Measurements from ENCODE around the gene RARA. TPM values are rescaled to one million over a fixed set of nuclear protein-coding genes. Genes with fewer than 3 reads are reported as not detected.

The RARA gene
- polyA plus RNA-seq, 1 experiment: 6.5 TPM

DNA sequence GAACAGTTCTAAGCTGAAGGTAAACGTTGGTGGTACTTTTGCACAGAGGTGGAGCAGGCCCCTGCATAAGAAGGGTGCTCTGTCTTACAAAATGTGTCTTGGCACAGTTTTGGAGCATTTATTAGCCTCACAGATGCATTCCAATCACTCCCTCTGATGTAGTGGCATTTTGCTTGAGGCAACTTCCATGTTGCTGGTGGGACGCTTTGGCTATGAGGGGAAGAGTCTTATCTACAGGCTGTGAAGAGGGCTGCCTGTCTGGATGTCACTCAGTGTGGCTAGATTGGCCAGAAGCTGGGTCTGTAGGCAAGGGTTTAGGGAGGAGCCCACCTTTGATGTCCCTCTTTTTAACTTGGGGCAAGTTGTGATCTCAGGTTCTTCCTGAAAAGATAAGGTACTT, 2.6 kb upstream of the RARA start:
- DNase-seq (ENCODE audit: low read depth): no peak
- Histone ChIP-seq H3K27me3 (ENCODE audit: control insufficient read depth, insufficient read depth, low read length) (no peaks in the 10 kb centered on the region), H3K36me3 (ENCODE audit: control insufficient read depth, insufficient read depth, low read length) (no peaks in the 10 kb centered on the region), H3K4me3 (ENCODE audit: low read depth, low read length) (no peak overlapping the region)
- ChIA-PET CTCF (interaction anchor here (0.9 to 30.6 kb wide), 3 partner anchors 12 to 250 kb away, joined by 3 to 762 read pairs (median 115); partner anchors contain the start of gene GJD3), POLR2A (interaction anchor here (1.2 kb wide), 1 partner anchor 13 kb away, joined by 7 read pairs; no protein-coding TSS in a partner anchor)
- TF ChIP-seq, protein P1, sequence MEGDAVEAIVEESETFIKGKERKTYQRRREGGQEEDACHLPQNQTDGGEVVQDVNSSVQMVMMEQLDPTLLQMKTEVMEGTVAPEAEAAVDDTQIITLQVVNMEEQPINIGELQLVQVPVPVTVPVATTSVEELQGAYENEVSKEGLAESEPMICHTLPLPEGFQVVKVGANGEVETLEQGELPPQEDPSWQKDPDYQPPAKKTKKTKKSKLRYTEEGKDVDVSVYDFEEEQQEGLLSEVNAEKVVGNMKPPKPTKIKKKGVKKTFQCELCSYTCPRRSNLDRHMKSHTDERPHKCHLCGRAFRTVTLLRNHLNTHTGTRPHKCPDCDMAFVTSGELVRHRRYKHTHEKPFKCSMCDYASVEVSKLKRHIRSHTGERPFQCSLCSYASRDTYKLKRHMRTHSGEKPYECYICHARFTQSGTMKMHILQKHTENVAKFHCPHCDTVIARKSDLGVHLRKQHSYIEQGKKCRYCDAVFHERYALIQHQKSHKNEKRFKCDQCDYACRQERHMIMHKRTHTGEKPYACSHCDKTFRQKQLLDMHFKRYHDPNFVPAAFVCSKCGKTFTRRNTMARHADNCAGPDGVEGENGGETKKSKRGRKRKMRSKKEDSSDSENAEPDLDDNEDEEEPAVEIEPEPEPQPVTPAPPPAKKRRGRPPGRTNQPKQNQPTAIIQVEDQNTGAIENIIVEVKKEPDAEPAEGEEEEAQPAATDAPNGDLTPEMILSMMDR (IDR thresholded peaks at IDR 0.05; ENCODE audit: insufficient read depth, low read depth, low read length): no peak

DNA sequence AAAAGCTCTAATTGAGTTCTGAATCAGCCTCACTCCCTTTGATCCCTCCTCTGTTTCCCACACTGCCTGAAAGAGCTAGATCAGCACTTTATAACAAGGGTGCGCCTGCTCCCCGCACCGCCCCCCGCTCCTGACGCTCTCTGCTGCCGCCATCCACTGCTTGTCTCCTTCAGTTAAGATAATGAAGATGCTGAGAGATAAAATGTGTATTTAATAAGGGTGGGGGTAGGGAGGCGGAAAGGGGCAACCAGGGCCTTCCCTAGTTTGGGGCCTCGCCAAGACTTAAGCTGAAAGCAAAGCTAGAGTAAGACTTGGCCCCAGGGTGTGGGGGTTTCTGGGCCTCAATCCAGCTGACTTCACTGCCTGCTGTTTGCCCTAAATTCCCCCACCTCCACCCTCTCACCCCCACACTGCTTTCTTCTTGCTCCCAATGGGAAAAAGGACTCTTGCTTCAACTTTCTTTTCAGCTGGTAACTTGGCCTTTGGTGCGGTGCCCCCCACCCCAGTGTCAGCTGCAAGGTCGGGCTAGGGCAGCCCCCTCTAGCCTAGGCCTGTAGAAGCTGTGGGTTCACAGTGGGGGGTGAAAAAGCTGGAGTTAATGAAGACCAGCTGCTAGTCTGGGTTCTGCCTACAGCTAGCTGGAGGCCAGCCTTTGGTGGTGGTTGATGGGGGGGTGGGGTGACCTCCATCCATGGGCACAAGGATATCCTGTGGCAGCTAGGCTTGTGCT, 1.8 kb upstream of the RARA start:
- Histone ChIP-seq H3K36me3 (ENCODE audit: control insufficient read depth, insufficient read depth, low read length) (no peaks in the 10 kb centered on the region), H3K27me3 (ENCODE audit: control insufficient read depth, insufficient read depth, low read length) (no peaks in the 10 kb centered on the region), H3K4me3 (ENCODE audit: low read depth, low read length) (no peak overlapping the region)
- DNase-seq (ENCODE audit: low read depth): no peak
- ChIA-PET CTCF (interaction anchor here (0.7 to 30.6 kb wide), 12 partner anchors 12 to 260 kb away, joined by 3 to 762 read pairs (median 3); partner anchors contain the start of gene GJD3), POLR2A (interaction anchor here (0.6 to 1.2 kb wide), 4 partner anchors 12 to 247 kb away, joined by 3 to 7 read pairs (median 4); no protein-coding TSS in a partner anchor)
- TF ChIP-seq, protein P1 (IDR thresholded peaks at IDR 0.05; ENCODE audit: insufficient read depth, low read depth, low read length): no peak

DNA sequence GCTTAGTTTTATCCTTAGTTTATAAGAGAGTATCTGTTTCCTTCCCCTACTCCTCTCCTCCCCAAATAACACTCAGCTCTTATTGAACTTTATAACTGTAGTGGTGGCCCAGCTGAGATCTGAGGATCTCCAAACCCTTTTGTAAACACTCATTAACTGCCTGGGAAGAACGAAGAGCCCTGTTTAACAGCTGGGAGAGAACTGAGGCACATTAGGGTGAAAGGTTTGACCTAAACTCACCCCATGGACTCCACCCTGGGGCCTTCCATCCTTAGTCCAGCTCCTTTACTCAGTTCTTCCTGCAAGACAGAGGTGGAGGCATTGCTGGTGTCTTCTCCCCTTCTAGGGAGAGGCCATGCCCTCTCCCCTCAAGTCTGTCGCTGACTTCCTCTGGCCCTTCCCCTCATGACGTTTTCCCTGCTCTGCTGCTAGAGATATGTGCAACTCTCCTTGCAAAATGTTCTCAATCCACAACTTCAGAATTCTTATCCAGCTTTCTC, 1.2 kb upstream of the RARA start:
- no peak overlapping the region for H3K4me3 ChIP-seq (ENCODE audit: low read depth, low read length)
- TF ChIP-seq, protein P1 (IDR thresholded peaks at IDR 0.05; ENCODE audit: insufficient read depth, low read depth, low read length): no peak
- no peaks in the 10 kb centered on the region for H3K36me3 ChIP-seq (ENCODE audit: control insufficient read depth, insufficient read depth, low read length)
- ChIA-PET CTCF (interaction anchor here (0.7 to 30.6 kb wide), 10 partner anchors 11 to 259 kb away, joined by 3 to 762 read pairs (median 4); partner anchors contain the start of gene GJD3), POLR2A (interaction anchor here (0.6 to 1.2 kb wide), 4 partner anchors 12 to 246 kb away, joined by 3 to 7 read pairs (median 4); no protein-coding TSS in a partner anchor)
- no peaks in the 10 kb centered on the region for H3K27me3 ChIP-seq (ENCODE audit: control insufficient read depth, insufficient read depth, low read length)
- no peak for DNase-seq (ENCODE audit: low read depth)

DNA sequence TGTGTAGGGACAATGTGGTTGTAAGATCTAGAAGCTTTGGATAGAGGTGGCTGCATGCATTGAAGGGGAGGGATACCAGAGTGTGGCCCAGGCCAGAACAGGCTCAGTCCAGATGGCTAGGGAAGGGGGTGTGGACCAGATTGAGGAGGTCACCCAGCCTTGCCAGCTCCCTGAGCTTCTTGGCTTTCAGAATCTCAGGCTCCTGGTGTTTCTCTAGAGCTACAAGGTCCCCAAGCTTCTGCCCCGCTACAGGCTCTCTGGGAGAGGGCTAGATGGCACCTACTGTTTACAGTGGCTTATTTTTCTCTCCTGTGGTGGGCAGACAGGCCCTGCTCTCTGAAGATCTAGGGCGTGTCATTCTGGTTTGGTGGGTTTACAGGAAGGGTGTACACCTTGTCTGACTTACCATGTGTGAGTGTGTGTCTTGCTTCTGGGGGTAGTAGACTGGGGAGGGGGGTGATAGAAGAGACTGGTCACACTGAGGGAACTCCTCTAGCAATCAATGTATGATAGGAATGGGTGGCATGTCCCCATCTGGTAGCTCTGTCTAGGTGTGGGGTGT, 1.1 kb downstream of the RARA start:
- Histone ChIP-seq H3K36me3 (ENCODE audit: control insufficient read depth, insufficient read depth, low read length) (no peaks in the 10 kb centered on the region), H3K27me3 (ENCODE audit: control insufficient read depth, insufficient read depth, low read length) (no peaks in the 10 kb centered on the region), H3K4me3 (ENCODE audit: low read depth, low read length) (no peak overlapping the region)
- CTCF ChIA-PET: interaction anchor here (1.2 to 30.6 kb wide), 5 partner anchors 7 to 166 kb away, joined by 4 to 762 read pairs (median 9); partner anchors contain the start of gene GJD3
- POLR2A ChIA-PET: interaction anchor here (0.6 kb wide), 2 partner anchors 239 to 1239 kb away, joined by 3 read pairs; no protein-coding TSS in a partner anchor
- DNase-seq (ENCODE audit: low read depth): no peak
- TF ChIP-seq, protein P1 (IDR thresholded peaks at IDR 0.05; ENCODE audit: insufficient read depth, low read depth, low read length): no peak
